B cell (primary cell): ENCODE measurements around the gene TBC1D17. TPM values are rescaled to one million over a fixed set of nuclear protein-coding genes. Genes with fewer than 3 reads are reported as not detected.

Experiments
- ATAC-seq: fragments of 200-7000 bp; cut with Tn5 transposase; one replicate; pipeline ENCODE4 v1.10.0; 2021; ENCODE audit warnings: low read depth, mild to moderate bottlenecking, moderate number of reproducible peaks, moderate library complexity
- CTCF ChIA-PET: fragments of 350-600 bp; sonication (Branson Sonifier 250); formaldehyde crosslinking; loops from one replicate; lab custom pipeline; 2021; ENCODE audit warnings: antibody characterized with exemption, inconsistent platforms; lab: Charles Lee
- POLR2A ChIA-PET: fragments of 350-600 bp; sonication (Branson Sonifier 250); formaldehyde crosslinking; loops from one replicate; lab custom pipeline; 2021; ENCODE audit warnings: antibody characterized with exemption; lab: Charles Lee
- DNase-seq: peaks from one replicate; pipeline ENCODE4 v3.0.0; 2013
- H2AFZ ChIP-seq: 2 replicates; pipeline ENCODE4 v1.6.1; 2012; ENCODE audit warnings: mild to moderate bottlenecking, low read depth, low read length; ENCODE audit not compliant: insufficient read depth, poor library complexity, severe bottlenecking
- H3K27ac ChIP-seq, 2 donors: 1 replicate in 1 of 2; 2 replicates in 1 of 2; pipeline ENCODE4 v1.5.1; 2012 to 2013; ENCODE audit warnings: low read length in 2 of 2, mild to moderate bottlenecking in 2 of 2, moderate library complexity in 1 of 2
- H3K27me3 ChIP-seq, 4 experiments: fragments of 200-600 bp in 1 of 4; sonication (generic) in 1 of 4; replicated peaks in 1 of 4; 1 replicate in 2 of 4; 2 replicates in 2 of 4; pipeline versions ENCODE4 v1.6.1 to v1.7.0; 2013 to 2016; ENCODE audit warnings: low read length in 3 of 4, mild to moderate bottlenecking in 2 of 4, mixed read lengths in 1 of 4, moderate library complexity in 1 of 4; ENCODE audit not compliant: insufficient read depth in 4 of 4, control insufficient read depth in 3 of 4; ENCODE audit errors: control extremely low read depth in 1 of 4
- H3K36me3 ChIP-seq, 2 experiments: replicated peaks in 1 of 2; 1 replicate in 1 of 2; 2 replicates in 1 of 2; pipeline versions ENCODE4 v1.6.1 to v1.7.1; 2013; ENCODE audit warnings: low read length in 1 of 2; ENCODE audit not compliant: insufficient read depth in 2 of 2, control insufficient read depth in 1 of 2; ENCODE audit errors: control extremely low read depth in 1 of 2, extremely low read depth in 1 of 2
- H3K4me1 ChIP-seq, 2 donors: fragments of 200-600 bp in 1 of 2; sonication (generic) in 1 of 2; 1 replicate in 1 of 2; 2 replicates in 1 of 2; pipeline versions ENCODE4 v1.5.1 to v1.6.1; 2013 to 2017; ENCODE audit warnings: low read length in 2 of 2; ENCODE audit not compliant: control insufficient read depth in 2 of 2, insufficient read depth in 2 of 2
- H3K4me2 ChIP-seq: replicated peaks from 2 replicates; pipeline ENCODE3; 2012; ENCODE audit warnings: mild to moderate bottlenecking, low read depth, low read length; ENCODE audit not compliant: poor library complexity, severe bottlenecking
- H3K4me3 ChIP-seq, 5 experiments: fragments of 200-600 bp in 1 of 5; sonication (generic) in 1 of 5; 1 replicate in 3 of 5; 2 replicates in 2 of 5; pipeline versions ENCODE4 v1.5.1 to v1.7.0; 2011 to 2016; ENCODE audit warnings: low read length in 4 of 5, mild to moderate bottlenecking in 4 of 5, low read depth in 2 of 5, control low read depth in 1 of 5, moderate library complexity in 1 of 5; ENCODE audit not compliant: insufficient read depth in 1 of 5; ENCODE audit errors: control extremely low read depth in 1 of 5, extremely low read depth in 1 of 5
- H3K79me2 ChIP-seq: fragments of 200-600 bp; sonication (generic); one replicate; pipeline ENCODE4 v1.6.0; 2016; ENCODE audit warnings: low read length; ENCODE audit not compliant: control insufficient read depth, insufficient read depth
- H3K9ac ChIP-seq: fragments of 200-600 bp; sonication (generic); 2 replicates; pipeline ENCODE4 v1.6.1; 2017; ENCODE audit warnings: mild to moderate bottlenecking, low read length, moderate library complexity
- H3K9me3 ChIP-seq, 3 donors: one replicate each; pipeline versions ENCODE4 v1.6.1 to v1.7.1; 2013; ENCODE audit warnings: low read length in 2 of 3; ENCODE audit not compliant: control insufficient read depth in 2 of 3, insufficient read depth in 1 of 3; ENCODE audit errors: control extremely low read depth in 1 of 3
- H4K20me1 ChIP-seq: 2 replicates; pipeline ENCODE4 v1.6.0; 2012; ENCODE audit warnings: mild to moderate bottlenecking, low read length; ENCODE audit not compliant: insufficient read depth, control insufficient read depth, poor library complexity, severe bottlenecking
- H3K27ac Mint-ChIP-seq: one replicate; pipeline ENCODE4 v1.8.0; 2021; ENCODE audit warnings: mixed read lengths
- H3K27me3 Mint-ChIP-seq: one replicate; pipeline ENCODE4 v1.8.0; 2021; ENCODE audit warnings: mixed read lengths
- H3K4me1 Mint-ChIP-seq: one replicate; pipeline ENCODE4 v1.8.0; 2021; ENCODE audit warnings: mixed read lengths
- H3K4me3 Mint-ChIP-seq: one replicate; pipeline ENCODE4 v1.8.0; 2021; ENCODE audit warnings: mixed read lengths
- H3K9me3 Mint-ChIP-seq: one replicate; pipeline ENCODE4 v1.8.0; 2022; ENCODE audit warnings: mixed read lengths; ENCODE audit not compliant: insufficient read depth
- CTCF ChIP-seq: fragments of 200-600 bp; IDR thresholded peaks from one replicate; pipeline ENCODE4 v1.8.0; 2022; ENCODE audit warnings: antibody characterized with exemption, mild to moderate bottlenecking
- EZH2 ChIP-seq: IDR thresholded peaks from 2 replicates; pipeline ENCODE4 v1.6.1; 2012; ENCODE audit warnings: borderline replicate concordance, low read depth, mild to moderate bottlenecking, moderate library complexity, low read length; ENCODE audit not compliant: insufficient read depth, poor library complexity, severe bottlenecking
- WGBS: methylation state at CpG from one replicate; pipeline ENCODE4 v1.1.5; 2013; ENCODE audit warnings: missing lambda C conversion rate; ENCODE audit not compliant: insufficient coverage; 5-methylcytosine and 5-hydroxymethylcytosine counted together
- intact Hi-C: fragments of 100-400 bp; cut with micrococcal nuclease; formaldehyde crosslinking; loops from one replicate; pipeline ENCODE4 v1.10.0; 2022
- polyA plus RNA-seq: library from polyadenylated mRNA; depleted of rRNA; stranded (reverse); fragments of >200 nt; gene quantifications from 2 replicates; pipeline ENCODE4 v1.2.3, GENCODE V29; 2012
- total RNA-seq, 2 donors: library from RNA; stranded (reverse); fragments of 120-200 nt in 1 of 2; gene quantifications; 1 replicate in 1 of 2; 2 replicates in 1 of 2; pipeline versions ENCODE4 v1.2.3 to v1.2.4, GENCODE V29; 2013 to 2022

TBC1D17 gene
- total and polyA plus RNA-seq, 2 donors (not counting 1 experiment from before 2014, with no cell fraction given), result 85.7 to 98.7 TPM

GRCh38 chr19:49829200-49829599, 48.3 kb upstream of the TBC1D17 start:
- POLR2A ChIA-PET, result no interaction called here
- no peak for DNase-seq
- intact Hi-C loops, result no loop called here
- Histone ChIP-seq H3K9ac (no peak overlapping the region), H3K9me3 (peaks cover 0 to 2% (median 0%) of the 10 kb centered on the region in 3 donors), H3K4me2 (no peak overlapping the region), H3K4me3 (no peak overlapping the region), H3K27ac (no peak overlapping the region), H3K79me2 (peaks cover 63% of the 10 kb centered on the region), H4K20me1 (peaks cover 73% of the 10 kb centered on the region), H3K4me1 (no peaks in the 10 kb centered on the region), H3K27me3 (no peaks in the 10 kb centered on the region), H2AFZ (no peak overlapping the region), H3K36me3 (peaks cover 0 to 80% of the 10 kb centered on the region in 2 experiments)
- H3K4me3 Mint-ChIP-seq, result no peak overlapping the region
- H3K27ac Mint-ChIP-seq, result no peak overlapping the region
- H3K4me1 Mint-ChIP-seq, result no peaks in the 10 kb centered on the region
- WGBS, result 84% methylated on average over 8 of the region's 8 CpGs
- TF ChIP-seq EZH2 (no peak), CTCF (no peak)
- CTCF ChIA-PET, result no interaction called here
- H3K27me3 Mint-ChIP-seq, result no peaks in the 10 kb centered on the region
- ATAC-seq, result no peak
- H3K9me3 Mint-ChIP-seq, result no peaks in the 10 kb centered on the region

GRCh38 chr19:49829721-49830120, 47.8 kb upstream of the TBC1D17 start:
- no peak overlapping the region for H3K27ac Mint-ChIP-seq
- TF ChIP-seq EZH2, result no peak
- TF ChIP-seq CTCF, result no peak
- Histone ChIP-seq H3K27ac (no peak overlapping the region), H3K27me3 (no peaks in the 10 kb centered on the region), H2AFZ (no peak overlapping the region), H3K36me3 (peaks cover 0 to 80% of the 10 kb centered on the region in 2 experiments), H3K4me2 (no peak overlapping the region), H3K9ac (no peak overlapping the region), H3K9me3 (peaks cover 0 to 2% (median 0%) of the 10 kb centered on the region in 3 donors), H3K4me3 (no peak overlapping the region), H4K20me1 (peaks cover 68% of the 10 kb centered on the region), H3K79me2 (peaks cover 58% of the 10 kb centered on the region), H3K4me1 (no peaks in the 10 kb centered on the region)
- H3K27me3 Mint-ChIP-seq, result no peaks in the 10 kb centered on the region
- ATAC-seq, result no peak
- H3K4me3 Mint-ChIP-seq, result no peak overlapping the region
- intact Hi-C loops, result no loop called here
- 93% methylated on average over 17 of the region's 18 CpGs for WGBS
- no peaks in the 10 kb centered on the region for H3K9me3 Mint-ChIP-seq
- no peak for DNase-seq
- ChIA-PET POLR2A (no interaction called here), CTCF (interaction anchor here (1.1 kb wide), 1 partner anchor 15 kb away, joined by 3 read pairs; no protein-coding TSS in a partner anchor)
- no peaks in the 10 kb centered on the region for H3K4me1 Mint-ChIP-seq
